Esophagus muscularis mucosa (tissue), 3 donors: ENCODE results near the gene MBD2.

ENCODE experiments used
- CTCF ChIP-seq, 3 experiments: fragments of 200-600 bp in 2 of 3; fragments of 450-650 bp in 1 of 3; sonication (generic) in 2 of 3; IDR thresholded peaks; one replicate each; pipeline ENCODE4 v1.5.1; 2017 to 2019; ENCODE audit warnings: antibody characterized with exemption in 3 of 3, mild to moderate bottlenecking in 2 of 3, moderate library complexity in 1 of 3
- POLR2A ChIP-seq: fragments of 450-650 bp; IDR thresholded peaks from one replicate; pipeline ENCODE4 v1.6.1; 2017; ENCODE audit warnings: antibody characterized with exemption, moderate library complexity, mild to moderate bottlenecking, low read depth

- TF ChIP-seq CTCF (IDR thresholded peaks at IDR 0.05) (no peak), POLR2A (no peak)
Observed at GRCh38 chr18:54102123-54102522, 122.3 kb downstream of the MBD2 start.
